Activated CD4-positive, alpha-beta memory T cell treated with anti-CD3 and anti-CD28 coated beads, Interleukin-2, amount 10 ng/mL, durations not matched to agents 7 days and 5 days (primary cell): ENCODE data around the gene ASB3. TPM values are rescaled to one million over a fixed set of nuclear protein-coding genes. Genes with fewer than 3 reads are reported as not detected.
"Not testable (repeated sequence)": the region's sequence is repeated elsewhere in the genome, so short reads cannot be mapped to it uniquely, and the experiment has no call there.

Experiments used
- CTCF ChIA-PET: fragments of 350-600 bp; sonication (Branson Sonifier 250); formaldehyde crosslinking; loops from one replicate; lab custom pipeline; 2021; ENCODE audit warnings: antibody characterized with exemption, inconsistent platforms; lab: Charles Lee
- POLR2A ChIA-PET: fragments of 350-600 bp; sonication (Branson Sonifier 250); formaldehyde crosslinking; loops from one replicate; lab custom pipeline; 2021; ENCODE audit warnings: antibody characterized with exemption; lab: Charles Lee
- DNase-seq: peaks from one replicate; pipeline ENCODE4 v3.0.0-alpha.2; 2020
- H3K27ac Mint-ChIP-seq: one replicate; pipeline ENCODE4 v1.8.0; 2021; ENCODE audit warnings: mild to moderate bottlenecking, mixed read lengths
- H3K27me3 Mint-ChIP-seq: one replicate; pipeline ENCODE4 v1.8.0; 2021; ENCODE audit warnings: mixed read lengths
- H3K36me3 Mint-ChIP-seq: one replicate; pipeline ENCODE4 v1.8.0; 2021; ENCODE audit warnings: low read depth, mixed read lengths
- H3K4me1 Mint-ChIP-seq: one replicate; pipeline ENCODE4 v1.8.0; 2021; ENCODE audit warnings: mixed read lengths
- H3K4me3 Mint-ChIP-seq: one replicate; pipeline ENCODE4 v1.8.0; 2021; ENCODE audit warnings: mild to moderate bottlenecking, mixed read lengths
- H3K9me3 Mint-ChIP-seq: one replicate; pipeline ENCODE4 v1.8.0; 2021; ENCODE audit warnings: mixed read lengths
- total RNA-seq, 2 experiments: library from RNA; stranded (reverse); gene quantifications; one replicate each; pipeline ENCODE4 v1.2.3, GENCODE V29; 2021

Gene ASB3
- total RNA-seq, 2 experiments from 2014 or later: 27.6 to 29.5 TPM

GRCh38 chr2:53752385-53752784 is 34.4 kb downstream of the ASB3 start:
- POLR2A ChIA-PET: interaction anchor here (3.7 kb wide), 1 partner anchor 16 kb away, joined by 23 read pairs; the partner anchor contains the start of gene CHAC2
- Mint-ChIP-seq H3K36me3 (peaks cover 38% of the 10 kb centered on the region), H3K27ac (no peak overlapping the region)

GRCh38 chr2:53751728-53752127 is 35.0 kb downstream of the ASB3 start:
- ChIA-PET POLR2A (interaction anchor here (3.7 kb wide), 1 partner anchor 16 kb away, joined by 23 read pairs; the partner anchor contains the start of gene CHAC2), CTCF (no interaction called here)
- Mint-ChIP-seq H3K27me3 (no peaks in the 10 kb centered on the region), H3K27ac (peak overlapping the region; percentile 20), H3K4me1 (peaks cover 29% of the 10 kb centered on the region), H3K4me3 (no peak overlapping the region), H3K9me3 (no peaks in the 10 kb centered on the region), H3K36me3 (peaks cover 37% of the 10 kb centered on the region)
- no peak for DNase-seq

More at GRCh38 chr2:53752385-53752784, 34.4 kb downstream of the ASB3 start:
- Mint-ChIP-seq H3K9me3 (no peaks in the 10 kb centered on the region), H3K4me3 (no peak overlapping the region), H3K27me3 (no peaks in the 10 kb centered on the region), H3K4me1 (peaks cover 29% of the 10 kb centered on the region)
- no peak for DNase-seq
- CTCF ChIA-PET: no interaction called here

- peaks cover 29% of the 10 kb centered on the region for H3K4me1 Mint-ChIP-seq
- no peak overlapping the region for H3K27ac Mint-ChIP-seq
- no peaks in the 10 kb centered on the region for H3K9me3 Mint-ChIP-seq
- peaks cover 31% of the 10 kb centered on the region for H3K36me3 Mint-ChIP-seq
- ChIA-PET POLR2A (interaction anchor here (3.7 kb wide), 1 partner anchor 18 kb away, joined by 23 read pairs; the partner anchor contains the start of gene CHAC2), CTCF (no interaction called here)
- DNase-seq: no peak
- no peaks in the 10 kb centered on the region for H3K27me3 Mint-ChIP-seq
- H3K4me3 Mint-ChIP-seq: no peak overlapping the region
Observed at GRCh38 chr2:53750041-53750768, 36.5 kb downstream of the ASB3 start.

GRCh38 chr2:53744395-53745065 is 42.2 kb downstream of the ASB3 start:
- Mint-ChIP-seq H3K36me3 (peaks cover 30% of the 10 kb centered on the region), H3K4me1 (peaks cover 9% of the 10 kb centered on the region), H3K27me3 (no peaks in the 10 kb centered on the region), H3K4me3 (no peak overlapping the region), H3K9me3 (no peaks in the 10 kb centered on the region), H3K27ac (no peak overlapping the region)
- ChIA-PET CTCF (no interaction called here), POLR2A (no interaction called here)
- no peak for DNase-seq

- peaks cover 21% of the 10 kb centered on the region for H3K36me3 Mint-ChIP-seq
- ChIA-PET POLR2A (no interaction called here), CTCF (no interaction called here)
- no peak overlapping the region for H3K4me3 Mint-ChIP-seq
- no peaks in the 10 kb centered on the region for H3K9me3 Mint-ChIP-seq
- H3K27me3 Mint-ChIP-seq: no peaks in the 10 kb centered on the region
- H3K4me1 Mint-ChIP-seq: peaks cover 13% of the 10 kb centered on the region
- H3K27ac Mint-ChIP-seq: no peak overlapping the region
- no peak for DNase-seq
Observed at GRCh38 chr2:53740170-53740569, 46.6 kb downstream of the ASB3 start.

- no peaks in the 10 kb centered on the region for H3K27me3 Mint-ChIP-seq
- DNase-seq: no peak
- ChIA-PET CTCF (no interaction called here), POLR2A (interaction anchor here (1.1 kb wide), 1 partner anchor 29 kb away, joined by 4 read pairs; the partner anchor contains the start of gene CHAC2)
- no peak overlapping the region for H3K4me3 Mint-ChIP-seq
- no peak overlapping the region for H3K27ac Mint-ChIP-seq
- peaks cover 29% of the 10 kb centered on the region for H3K36me3 Mint-ChIP-seq
- H3K9me3 Mint-ChIP-seq: no peaks in the 10 kb centered on the region
- H3K4me1 Mint-ChIP-seq: peaks cover 13% of the 10 kb centered on the region
Observed at GRCh38 chr2:53739032-53739431, 47.7 kb downstream of the ASB3 start.

- H3K27ac Mint-ChIP-seq: no peak overlapping the region
- peaks cover 7% of the 10 kb centered on the region for H3K4me1 Mint-ChIP-seq
- H3K27me3 Mint-ChIP-seq: no peaks in the 10 kb centered on the region
- CTCF ChIA-PET: no interaction called here
- H3K9me3 Mint-ChIP-seq: no peaks in the 10 kb centered on the region
- no peak overlapping the region for H3K4me3 Mint-ChIP-seq
- peaks cover 27% of the 10 kb centered on the region for H3K36me3 Mint-ChIP-seq
- DNase-seq: no peak
- POLR2A ChIA-PET: no interaction called here
Observed at GRCh38 chr2:53737091-53737490, 49.7 kb downstream of the ASB3 start.

GRCh38 chr2:53729143-53729762 is 57.5 kb downstream of the ASB3 start:
- no peak for DNase-seq
- ChIA-PET CTCF (no interaction called here), POLR2A (no interaction called here)
- H3K27me3 Mint-ChIP-seq: no peaks in the 10 kb centered on the region
- no peak overlapping the region for H3K27ac Mint-ChIP-seq
- H3K9me3 Mint-ChIP-seq: peaks cover 7% of the 10 kb centered on the region
- peaks cover 31% of the 10 kb centered on the region for H3K36me3 Mint-ChIP-seq
- no peak overlapping the region for H3K4me3 Mint-ChIP-seq
- H3K4me1 Mint-ChIP-seq: peaks cover 8% of the 10 kb centered on the region

- CTCF ChIA-PET: no interaction called here
- peaks cover 36% of the 10 kb centered on the region for H3K36me3 Mint-ChIP-seq
Observed at GRCh38 chr2:53727921-53728320, 58.8 kb downstream of the ASB3 start.

GRCh38 chr2:53725662-53726061 is 61.1 kb downstream of the ASB3 start:
- H3K4me3 Mint-ChIP-seq: no peak overlapping the region
- H3K27ac Mint-ChIP-seq: no peak overlapping the region
- H3K27me3 Mint-ChIP-seq: no peaks in the 10 kb centered on the region
- no peak for DNase-seq
- H3K9me3 Mint-ChIP-seq: peaks cover 7% of the 10 kb centered on the region
- peaks cover 14% of the 10 kb centered on the region for H3K4me1 Mint-ChIP-seq
- ChIA-PET CTCF (no interaction called here), POLR2A (interaction anchor here (1.3 kb wide), 1 partner anchor 41 kb away, joined by 4 read pairs; the partner anchor contains the start of gene CHAC2)
- peaks cover 42% of the 10 kb centered on the region for H3K36me3 Mint-ChIP-seq

More at GRCh38 chr2:53727921-53728320, 58.8 kb downstream of the ASB3 start:
- H3K27me3 Mint-ChIP-seq: no peaks in the 10 kb centered on the region
- no peak overlapping the region for H3K4me3 Mint-ChIP-seq
- DNase-seq: no peak
- peaks cover 7% of the 10 kb centered on the region for H3K9me3 Mint-ChIP-seq
- no peak overlapping the region for H3K27ac Mint-ChIP-seq
- POLR2A ChIA-PET: no interaction called here
- H3K4me1 Mint-ChIP-seq: peaks cover 11% of the 10 kb centered on the region

GRCh38 chr2:53724536-53724935 is 62.2 kb downstream of the ASB3 start:
- peaks cover 43% of the 10 kb centered on the region for H3K36me3 Mint-ChIP-seq

GRCh38 chr2:53720944-53721343 is 65.8 kb downstream of the ASB3 start:
- POLR2A ChIA-PET, DNase-seq, H3K27me3 Mint-ChIP-seq, CTCF ChIA-PET, H3K4me3 Mint-ChIP-seq, H3K27ac Mint-ChIP-seq, H3K9me3 Mint-ChIP-seq: not testable (repeated sequence)
- Mint-ChIP-seq H3K4me1 (peaks cover 14% of the 10 kb centered on the region), H3K36me3 (peaks cover 32% of the 10 kb centered on the region)

More at GRCh38 chr2:53724536-53724935, 62.2 kb downstream of the ASB3 start:
- Mint-ChIP-seq H3K4me3 (no peak overlapping the region), H3K27me3 (no peaks in the 10 kb centered on the region), H3K27ac (no peak overlapping the region), H3K9me3 (peaks cover 7% of the 10 kb centered on the region), H3K4me1 (peaks cover 14% of the 10 kb centered on the region)
- CTCF ChIA-PET: no interaction called here
- no peak for DNase-seq
- POLR2A ChIA-PET: no interaction called here

GRCh38 chr2:53715568-53715967 is 71.2 kb downstream of the ASB3 start:
- no peak overlapping the region for H3K27ac Mint-ChIP-seq
- peaks cover 19% of the 10 kb centered on the region for H3K36me3 Mint-ChIP-seq
- H3K27me3 Mint-ChIP-seq: no peaks in the 10 kb centered on the region
- no peak for DNase-seq
- H3K9me3 Mint-ChIP-seq: no peaks in the 10 kb centered on the region
- CTCF ChIA-PET: interaction anchor here (0.6 to 1.8 kb wide), 4 partner anchors 12 to 398 kb away, joined by 3 to 5 read pairs (median 4); no protein-coding TSS in a partner anchor
- no peak overlapping the region for H3K4me3 Mint-ChIP-seq
- POLR2A ChIA-PET: no interaction called here
- no peaks in the 10 kb centered on the region for H3K4me1 Mint-ChIP-seq
